ENCODE measurements around the gene LIN28A.

- TF ChIP-seq CTCF (IDR thresholded peaks at IDR 0.05) (no peak), POLR2A (IDR thresholded peaks at IDR 0.05) (no peak)
Observed at GRCh38 chr1:26478988-26479387, 68.4 kb downstream of the LIN28A start.

All from Peyer's patch (tissue), 4 donors.